IMR-90 (cell line): ENCODE measurements around the gene ADAMTS8.

Source experiments
- MAZ ChIP-seq: IDR thresholded peaks from 2 replicates; pipeline ENCODE4 v1.6.1; 2012; ENCODE audit warnings: low read depth, mild to moderate bottlenecking, low read length, improper control_type of control experiment, moderate library complexity, borderline replicate concordance
- RAD21 ChIP-seq: IDR thresholded peaks from 2 replicates; pipeline ENCODE4 v1.6.1; 2012; ENCODE audit warnings: low read length, improper control_type of control experiment

DNA sequence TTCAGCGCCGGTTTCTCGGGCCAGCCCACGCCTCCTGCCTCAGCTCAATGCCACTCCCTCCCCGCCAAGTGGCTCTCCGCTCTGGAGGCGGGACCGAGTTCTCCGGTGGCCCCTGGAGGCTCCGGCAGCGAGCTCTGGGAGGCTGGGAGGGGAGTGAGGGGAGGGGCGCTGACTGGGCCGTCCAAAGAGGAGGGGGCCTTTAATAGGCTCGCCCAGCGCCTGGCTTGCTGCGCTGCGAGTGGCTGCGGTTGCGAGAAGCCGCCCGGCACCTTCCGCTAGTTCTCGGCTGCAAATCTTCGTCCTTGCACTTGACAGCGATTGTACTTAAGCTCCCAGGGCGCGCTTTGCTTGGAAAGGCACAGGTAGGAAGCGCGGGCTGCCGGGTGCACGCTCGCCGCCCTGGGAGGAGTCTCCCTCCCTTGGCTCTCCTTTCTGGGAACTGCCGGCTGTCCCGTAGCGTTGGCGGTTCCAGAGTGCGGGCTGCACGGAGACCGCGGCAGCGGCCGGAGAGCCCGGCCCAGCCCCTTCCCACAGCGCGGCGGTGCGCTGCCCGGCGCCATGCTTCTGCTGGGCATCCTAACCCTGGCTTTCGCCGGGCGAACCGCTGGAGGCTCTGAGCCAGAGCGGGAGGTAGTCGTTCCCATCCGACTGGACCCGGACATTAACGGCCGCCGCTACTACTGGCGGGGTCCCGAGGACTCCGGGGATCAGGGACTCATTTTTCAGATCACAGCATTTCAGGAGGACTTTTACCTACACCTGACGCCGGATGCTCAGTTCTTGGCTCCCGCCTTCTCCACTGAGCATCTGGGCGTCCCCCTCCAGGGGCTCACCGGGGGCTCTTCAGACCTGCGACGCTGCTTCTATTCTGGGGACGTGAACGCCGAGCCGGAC, 20.3 kb upstream of the ADAMTS8 start, which contains the start of gene ADAMTS15:
- TF ChIP-seq RAD21 = no peak
- TF ChIP-seq MAZ = peak; percentile 64; the same call in 1 of the 2 replicates
